ENCODE results near the gene SOX15. TPM values are rescaled to one million over a fixed set of nuclear protein-coding genes. Genes with fewer than 3 reads are reported as not detected.

The SOX15 gene
- total and polyA plus RNA-seq, 2 of the 13 experiments (the other 11 are each of a cell fraction or from before 2014, with no cell fraction given) = 0.07 to 0.18 TPM

GRCh38 chr17:7572338-7572587 lies 17.6 kb downstream of the SOX15 start (continued):
- peak; percentile 88 for TF ChIP-seq IRF2 (CRISPR knock-in tag; IDR thresholded peaks at IDR 0.05)
- TF ChIP-seq ZNF710 (CRISPR knock-in tag; IDR thresholded peaks at IDR 0.05; ENCODE audit: borderline replicate concordance) = no peak
- peak; percentile 94 for TF ChIP-seq RNF2 (conservative IDR thresholded peaks at IDR 0.05; ENCODE audit: low read depth)
- TF ChIP-seq PPARG (CRISPR knock-in tag; conservative IDR thresholded peaks at IDR 0.05) = peak; percentile 41; the same call in 1 of the 2 replicates
- peak; percentile 80 for TF ChIP-seq ZNF431 (CRISPR knock-in tag; IDR thresholded peaks at IDR 0.05; ENCODE audit: borderline replicate concordance, low read depth)
- no peak for TF ChIP-seq ZNF362 (CRISPR knock-in tag; IDR thresholded peaks at IDR 0.05; ENCODE audit: borderline replicate concordance)
- TF ChIP-seq NR2F6 (IDR thresholded peaks at IDR 0.05) = no peak
- peak; percentile 66; the same call in 1 of the 2 replicates for TF ChIP-seq NR2F6 (CRISPR knock-in tag; IDR thresholded peaks at IDR 0.05)
- TF ChIP-seq IRX3 (CRISPR knock-in tag; IDR thresholded peaks at IDR 0.05; ENCODE audit: borderline replicate concordance, low read depth) = 0 out of 2 replicates have a peak, but pooled peaks have one; percentile 42
- TF ChIP-seq ATF4 (CRISPR knock-in tag; IDR thresholded peaks at IDR 0.05) = no peak
- peak; percentile 99 for TF ChIP-seq MYC (CRISPR knock-in tag; IDR thresholded peaks at IDR 0.05; ENCODE audit: borderline replicate concordance)
- TF ChIP-seq NFYC (CRISPR knock-in tag; IDR thresholded peaks at IDR 0.05) = no peak
- TF ChIP-seq ZMAT3 (CRISPR knock-in tag; conservative IDR thresholded peaks at IDR 0.05) = no peak
- no peak for TF ChIP-seq CBX2 (IDR thresholded peaks at IDR 0.05; ENCODE audit: low read depth, low read length)
- TF ChIP-seq CBX2 (CRISPR knock-in tag; IDR thresholded peaks at IDR 0.05; ENCODE audit: low read depth) = no peak
- no peak for TF ChIP-seq ATF2 (CRISPR knock-in tag; IDR thresholded peaks at IDR 0.05)
- TF ChIP-seq PHF5A (CRISPR knock-in tag; IDR thresholded peaks at IDR 0.05; ENCODE audit: low read depth, unreplicated experiment) = peak; percentile 39
- TF ChIP-seq MEIS1 (CRISPR knock-in tag; IDR thresholded peaks at IDR 0.05; ENCODE audit: borderline replicate concordance) = no peak
- no peak for TF ChIP-seq SMC3 (IDR thresholded peaks at IDR 0.05; ENCODE audit: low read length)
- peak; percentile 65 for TF ChIP-seq ZNF18 (CRISPR knock-in tag; IDR thresholded peaks at IDR 0.05; ENCODE audit: insufficient replicate concordance)
- TF ChIP-seq ZBTB34 (CRISPR knock-in tag; IDR thresholded peaks at IDR 0.05) = no peak
- no peak for TF ChIP-seq ZNF121 (CRISPR knock-in tag; IDR thresholded peaks at IDR 0.05)
- no peak for TF ChIP-seq JUND (CRISPR knock-in tag; IDR thresholded peaks at IDR 0.05)
- no peak for TF ChIP-seq ZSCAN31 (CRISPR knock-in tag; IDR thresholded peaks at IDR 0.05; ENCODE audit: low read depth)

All from HepG2 (cell line).